Activated naive CD4-positive, alpha-beta T cell treated with anti-CD3 and anti-CD28 coated beads, Interleukin-2, amount 50 U/mL, for 24 hours (primary cell): ENCODE measurements around the gene CEP170B.
"Not testable (repeated sequence)": the region's sequence is repeated elsewhere in the genome, so short reads cannot be mapped to it uniquely, and the experiment has no call there.

Source experiments
- H3K27ac Mint-ChIP-seq: one replicate; pipeline ENCODE4 v1.8.0; 2021; ENCODE audit warnings: mild to moderate bottlenecking, mixed read lengths
- H3K27me3 Mint-ChIP-seq: one replicate; pipeline ENCODE4 v1.8.0; 2021; ENCODE audit warnings: mixed read lengths
- H3K36me3 Mint-ChIP-seq: one replicate; pipeline ENCODE4 v1.8.0; 2021; ENCODE audit warnings: mixed read lengths
- H3K4me1 Mint-ChIP-seq: one replicate; pipeline ENCODE4 v1.8.0; 2021; ENCODE audit warnings: mixed read lengths
- H3K4me3 Mint-ChIP-seq: one replicate; pipeline ENCODE4 v1.8.0; 2021; ENCODE audit warnings: mild to moderate bottlenecking, mixed read lengths
- H3K9me3 Mint-ChIP-seq: one replicate; pipeline ENCODE4 v1.8.0; 2021; ENCODE audit warnings: mixed read lengths

CEP170B gene

GRCh38 chr14:104889375-104889757, 24.3 kb downstream of the CEP170B start:
- no peak overlapping the region for H3K4me3 Mint-ChIP-seq
- no peaks in the 10 kb centered on the region for H3K27me3 Mint-ChIP-seq
- H3K4me1 Mint-ChIP-seq, result no peaks in the 10 kb centered on the region
- no peak overlapping the region for H3K27ac Mint-ChIP-seq
- H3K9me3 Mint-ChIP-seq, result no peaks in the 10 kb centered on the region
- H3K36me3 Mint-ChIP-seq, result no peaks in the 10 kb centered on the region

- not testable (repeated sequence) for H3K9me3 Mint-ChIP-seq, H3K4me3 Mint-ChIP-seq, H3K27me3 Mint-ChIP-seq, H3K27ac Mint-ChIP-seq, H3K4me1 Mint-ChIP-seq, H3K36me3 Mint-ChIP-seq
Observed at GRCh38 chr14:104890292-104890691, 25.2 kb downstream of the CEP170B start.

GRCh38 chr14:104891121-104891551, 26.1 kb downstream of the CEP170B start:
- H3K27ac Mint-ChIP-seq, result no peak overlapping the region
- no peaks in the 10 kb centered on the region for H3K27me3 Mint-ChIP-seq
- H3K4me3 Mint-ChIP-seq, result no peak overlapping the region
- no peaks in the 10 kb centered on the region for H3K4me1 Mint-ChIP-seq
- no peaks in the 10 kb centered on the region for H3K9me3 Mint-ChIP-seq
- H3K36me3 Mint-ChIP-seq, result no peaks in the 10 kb centered on the region

GRCh38 chr14:104891664-104892530, 26.8 kb downstream of the CEP170B start:
- no peaks in the 10 kb centered on the region for H3K9me3 Mint-ChIP-seq
- H3K4me3 Mint-ChIP-seq, result no peak overlapping the region
- no peaks in the 10 kb centered on the region for H3K36me3 Mint-ChIP-seq
- H3K4me1 Mint-ChIP-seq, result peaks cover 4% of the 10 kb centered on the region
- H3K27ac Mint-ChIP-seq, result no peak overlapping the region
- no peaks in the 10 kb centered on the region for H3K27me3 Mint-ChIP-seq

GRCh38 chr14:104892531-104893434, 27.7 kb downstream of the CEP170B start:
- peaks cover 4% of the 10 kb centered on the region for H3K4me1 Mint-ChIP-seq
- H3K4me3 Mint-ChIP-seq, result no peak overlapping the region
- H3K36me3 Mint-ChIP-seq, result no peaks in the 10 kb centered on the region
- H3K27ac Mint-ChIP-seq, result no peak overlapping the region
- no peaks in the 10 kb centered on the region for H3K9me3 Mint-ChIP-seq
- no peaks in the 10 kb centered on the region for H3K27me3 Mint-ChIP-seq

- Mint-ChIP-seq H3K27ac (no peak overlapping the region), H3K4me3 (no peak overlapping the region), H3K27me3 (no peaks in the 10 kb centered on the region), H3K36me3 (no peaks in the 10 kb centered on the region), H3K4me1 (peaks cover 4% of the 10 kb centered on the region), H3K9me3 (no peaks in the 10 kb centered on the region)
Observed at GRCh38 chr14:104893435-104894207, 28.6 kb downstream of the CEP170B start.

GRCh38 chr14:104894331-104895206, 29.5 kb downstream of the CEP170B start:
- H3K9me3 Mint-ChIP-seq, result no peaks in the 10 kb centered on the region
- H3K27me3 Mint-ChIP-seq, result no peaks in the 10 kb centered on the region
- H3K36me3 Mint-ChIP-seq, result no peaks in the 10 kb centered on the region
- peaks cover 4% of the 10 kb centered on the region for H3K4me1 Mint-ChIP-seq
- no peak overlapping the region for H3K4me3 Mint-ChIP-seq
- H3K27ac Mint-ChIP-seq, result no peak overlapping the region

GRCh38 chr14:104895207-104895785, 30.2 kb downstream of the CEP170B start:
- Mint-ChIP-seq H3K9me3 (no peaks in the 10 kb centered on the region), H3K27ac (no peak overlapping the region), H3K27me3 (no peaks in the 10 kb centered on the region), H3K4me3 (no peak overlapping the region), H3K4me1 (peaks cover 4% of the 10 kb centered on the region), H3K36me3 (no peaks in the 10 kb centered on the region)

- Mint-ChIP-seq H3K4me1 (peaks cover 4% of the 10 kb centered on the region), H3K36me3 (no peaks in the 10 kb centered on the region), H3K27me3 (no peaks in the 10 kb centered on the region), H3K9me3 (no peaks in the 10 kb centered on the region), H3K4me3 (no peak overlapping the region), H3K27ac (no peak overlapping the region)
Observed at GRCh38 chr14:104895786-104896661, 31.0 kb downstream of the CEP170B start.

- Mint-ChIP-seq H3K9me3 (no peaks in the 10 kb centered on the region), H3K4me3 (no peak overlapping the region), H3K27ac (no peak overlapping the region), H3K27me3 (no peaks in the 10 kb centered on the region), H3K4me1 (peaks cover 4% of the 10 kb centered on the region), H3K36me3 (no peaks in the 10 kb centered on the region)
Observed at GRCh38 chr14:104897330-104898194, 32.5 kb downstream of the CEP170B start.

GRCh38 chr14:104898195-104898558, 33.1 kb downstream of the CEP170B start:
- Mint-ChIP-seq H3K27me3 (peaks cover under 1% of the 10 kb centered on the region), H3K4me3 (no peak overlapping the region), H3K4me1 (peaks cover 4% of the 10 kb centered on the region), H3K36me3 (no peaks in the 10 kb centered on the region), H3K27ac (no peak overlapping the region), H3K9me3 (no peaks in the 10 kb centered on the region)

GRCh38 chr14:104898870-104899510, 33.9 kb downstream of the CEP170B start:
- peaks cover 4% of the 10 kb centered on the region for H3K4me1 Mint-ChIP-seq
- H3K4me3 Mint-ChIP-seq, result no peak overlapping the region
- H3K27ac Mint-ChIP-seq, result no peak overlapping the region
- H3K27me3 Mint-ChIP-seq, result peaks cover 3% of the 10 kb centered on the region
- no peaks in the 10 kb centered on the region for H3K36me3 Mint-ChIP-seq
- H3K9me3 Mint-ChIP-seq, result no peaks in the 10 kb centered on the region

GRCh38 chr14:104899781-104900180, 34.7 kb downstream of the CEP170B start:
- H3K27ac Mint-ChIP-seq, result no peak overlapping the region
- H3K9me3 Mint-ChIP-seq, result no peaks in the 10 kb centered on the region
- H3K4me1 Mint-ChIP-seq, result peaks cover 4% of the 10 kb centered on the region
- H3K27me3 Mint-ChIP-seq, result peaks cover 3% of the 10 kb centered on the region
- H3K36me3 Mint-ChIP-seq, result no peaks in the 10 kb centered on the region
- no peak overlapping the region for H3K4me3 Mint-ChIP-seq
